Measurements from ENCODE around the gene AMBP.

DNA sequence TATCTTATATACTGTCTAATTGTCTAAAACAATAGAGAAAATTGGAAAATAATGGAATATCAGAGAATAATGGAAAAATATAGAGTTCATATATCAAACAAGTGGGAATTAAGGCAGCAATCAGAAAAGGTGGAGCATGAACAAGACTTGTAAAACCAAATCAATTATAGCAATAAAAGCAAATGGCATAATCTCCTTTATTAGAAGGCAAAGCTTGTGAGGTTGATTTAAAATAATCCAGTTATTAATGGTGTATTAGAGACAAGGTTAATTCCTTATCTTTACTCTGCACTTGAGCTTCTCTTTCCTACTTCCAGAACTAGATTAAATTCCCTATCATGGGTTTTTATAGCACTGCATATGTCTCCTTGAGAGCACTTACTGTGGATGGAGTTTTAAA is 64.1 kb downstream of the AMBP start:
- TF ChIP-seq, protein P1, sequence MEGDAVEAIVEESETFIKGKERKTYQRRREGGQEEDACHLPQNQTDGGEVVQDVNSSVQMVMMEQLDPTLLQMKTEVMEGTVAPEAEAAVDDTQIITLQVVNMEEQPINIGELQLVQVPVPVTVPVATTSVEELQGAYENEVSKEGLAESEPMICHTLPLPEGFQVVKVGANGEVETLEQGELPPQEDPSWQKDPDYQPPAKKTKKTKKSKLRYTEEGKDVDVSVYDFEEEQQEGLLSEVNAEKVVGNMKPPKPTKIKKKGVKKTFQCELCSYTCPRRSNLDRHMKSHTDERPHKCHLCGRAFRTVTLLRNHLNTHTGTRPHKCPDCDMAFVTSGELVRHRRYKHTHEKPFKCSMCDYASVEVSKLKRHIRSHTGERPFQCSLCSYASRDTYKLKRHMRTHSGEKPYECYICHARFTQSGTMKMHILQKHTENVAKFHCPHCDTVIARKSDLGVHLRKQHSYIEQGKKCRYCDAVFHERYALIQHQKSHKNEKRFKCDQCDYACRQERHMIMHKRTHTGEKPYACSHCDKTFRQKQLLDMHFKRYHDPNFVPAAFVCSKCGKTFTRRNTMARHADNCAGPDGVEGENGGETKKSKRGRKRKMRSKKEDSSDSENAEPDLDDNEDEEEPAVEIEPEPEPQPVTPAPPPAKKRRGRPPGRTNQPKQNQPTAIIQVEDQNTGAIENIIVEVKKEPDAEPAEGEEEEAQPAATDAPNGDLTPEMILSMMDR (conservative IDR thresholded peaks at IDR 0.05; ENCODE audit: low read depth, low read length) = no peak
- TF ChIP-seq EZH2 (IDR thresholded peaks at IDR 0.05; ENCODE audit: borderline replicate concordance, low read depth, low read length, poor library complexity, severe bottlenecking) = no peak

Measured in A673 (cell line).